ENCODE data around the gene MPI. TPM values are rescaled to one million over a fixed set of nuclear protein-coding genes. Genes with fewer than 3 reads are reported as not detected.
"Not testable (repeated sequence)": the region's sequence is repeated elsewhere in the genome, so short reads cannot be mapped to it uniquely, and the experiment has no call there.

Gene MPI
- polyA plus RNA-seq, 3 donors, result 19.2 to 19.9 (median 19.7) TPM

DNA sequence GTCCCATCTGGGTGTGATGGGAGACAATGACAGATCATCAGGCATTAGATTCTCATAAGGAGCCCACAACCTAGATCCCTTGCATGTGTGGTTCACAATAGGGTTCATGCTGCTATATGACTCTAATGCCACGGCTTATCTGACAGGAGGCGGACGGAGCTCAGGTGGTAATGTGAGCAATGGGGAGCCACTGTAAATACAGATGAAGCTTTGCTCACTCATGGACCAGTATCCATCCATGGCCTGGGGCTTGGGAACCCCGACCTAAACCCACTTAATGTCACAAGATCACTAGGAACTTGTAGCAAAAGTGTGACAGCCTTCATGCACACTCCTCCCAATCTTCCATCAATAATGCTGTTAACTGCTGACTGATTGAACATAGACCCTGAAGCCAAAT is 18.8 kb downstream of the MPI start:
- Histone ChIP-seq H3K36me3 (replicated peaks in 1 of 2; ENCODE audit: control insufficient read depth in 1 of 2, insufficient read depth in 2 of 2, low read length in 2 of 2) (peaks cover 18 to 42% of the 10 kb centered on the region in 2 donors), H3K27me3 (ENCODE audit: control insufficient read depth in 2 of 2, insufficient read depth in 2 of 2, low read length in 2 of 2) (no peaks in the 10 kb centered on the region), H3K79me2 (ENCODE audit: insufficient read depth, low read length) (peaks cover 23% of the 10 kb centered on the region), H3K9ac (ENCODE audit: insufficient read depth, low read length, poor library complexity, severe bottlenecking) (no peak overlapping the region), H3K27ac (ENCODE audit: low read depth in 1 of 2, low read length in 2 of 2) (no peak overlapping the region), H3K4me3 (replicated peaks in 1 of 3; ENCODE audit: low read depth in 2 of 3, low read length in 3 of 3) (no peak overlapping the region), H4K20me1 (ENCODE audit: insufficient read depth, low read length) (no peaks in the 10 kb centered on the region), H3K4me2 (replicated peaks; ENCODE audit: extremely low read depth, low read length, poor library complexity, severe bottlenecking) (no peak overlapping the region), H2AFZ (ENCODE audit: insufficient read depth, low read depth, low read length, poor library complexity, severe bottlenecking) (no peak overlapping the region), H3K9me3 (replicated peaks in 1 of 2; ENCODE audit: control insufficient read depth in 1 of 2, insufficient read depth in 1 of 2, low read length in 2 of 2) (no peaks in the 10 kb centered on the region), H3K4me1 (ENCODE audit: control insufficient read depth in 1 of 2, insufficient read depth in 2 of 2, low read length in 2 of 2) (peaks cover 18 to 26% of the 10 kb centered on the region in 2 donors)
- Mint-ChIP-seq H3K27me3 (ENCODE audit: low read depth in 3 of 3) (peaks cover 0 to 3% (median 0%) of the 10 kb centered on the region in 3 donors), H3K36me3 (peaks cover 19 to 47% of the 10 kb centered on the region in 2 donors), H3K4me3 (no peak overlapping the region), H3K4me1 (peaks cover 24% of the 10 kb centered on the region), H3K9me3 (peaks cover 0 to 2% (median 0%) of the 10 kb centered on the region in 7 donors), H3K27ac (no peak overlapping the region)
- no peak for DNase-seq
- intact Hi-C loops (cut with micrococcal nuclease), result loop anchor here (10.0 kb wide), 1 partner anchor 64 kb away; the partner anchor contains the start of gene ULK3 (in 2 of the 2)
- TF ChIP-seq, protein P1, sequence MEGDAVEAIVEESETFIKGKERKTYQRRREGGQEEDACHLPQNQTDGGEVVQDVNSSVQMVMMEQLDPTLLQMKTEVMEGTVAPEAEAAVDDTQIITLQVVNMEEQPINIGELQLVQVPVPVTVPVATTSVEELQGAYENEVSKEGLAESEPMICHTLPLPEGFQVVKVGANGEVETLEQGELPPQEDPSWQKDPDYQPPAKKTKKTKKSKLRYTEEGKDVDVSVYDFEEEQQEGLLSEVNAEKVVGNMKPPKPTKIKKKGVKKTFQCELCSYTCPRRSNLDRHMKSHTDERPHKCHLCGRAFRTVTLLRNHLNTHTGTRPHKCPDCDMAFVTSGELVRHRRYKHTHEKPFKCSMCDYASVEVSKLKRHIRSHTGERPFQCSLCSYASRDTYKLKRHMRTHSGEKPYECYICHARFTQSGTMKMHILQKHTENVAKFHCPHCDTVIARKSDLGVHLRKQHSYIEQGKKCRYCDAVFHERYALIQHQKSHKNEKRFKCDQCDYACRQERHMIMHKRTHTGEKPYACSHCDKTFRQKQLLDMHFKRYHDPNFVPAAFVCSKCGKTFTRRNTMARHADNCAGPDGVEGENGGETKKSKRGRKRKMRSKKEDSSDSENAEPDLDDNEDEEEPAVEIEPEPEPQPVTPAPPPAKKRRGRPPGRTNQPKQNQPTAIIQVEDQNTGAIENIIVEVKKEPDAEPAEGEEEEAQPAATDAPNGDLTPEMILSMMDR (IDR thresholded peaks at IDR 0.05), result no peak
- WGBS (ENCODE audit: insufficient coverage), result no CpG with 5 or more reads among the region's 4 CpGs

- H2AFZ ChIP-seq (ENCODE audit: insufficient read depth, low read depth, low read length, poor library complexity, severe bottlenecking), result no peak overlapping the region
- WGBS (ENCODE audit: insufficient coverage), result 86% methylated on average over 9 of the region's 9 CpGs
- peaks cover 38 to 66% of the 10 kb centered on the region in 2 donors for H3K36me3 ChIP-seq (replicated peaks in 1 of 2; ENCODE audit: control insufficient read depth in 1 of 2, insufficient read depth in 2 of 2, low read length in 2 of 2)
- no peaks in the 10 kb centered on the region for H3K9me3 Mint-ChIP-seq
- H3K4me3 ChIP-seq (replicated peaks in 1 of 3; ENCODE audit: low read depth in 2 of 3, low read length in 3 of 3), result no peak overlapping the region
- no peak overlapping the region for H3K27ac Mint-ChIP-seq
- H3K4me2 ChIP-seq (replicated peaks; ENCODE audit: extremely low read depth, low read length, poor library complexity, severe bottlenecking), result no peak overlapping the region
- no peaks in the 10 kb centered on the region for H4K20me1 ChIP-seq (ENCODE audit: insufficient read depth, low read length)
- no peak for DNase-seq
- no peaks in the 10 kb centered on the region for H3K27me3 ChIP-seq (ENCODE audit: control insufficient read depth in 2 of 2, insufficient read depth in 2 of 2, low read length in 2 of 2)
- H3K79me2 ChIP-seq (ENCODE audit: insufficient read depth, low read length), result no peaks in the 10 kb centered on the region
- H3K9ac ChIP-seq (ENCODE audit: insufficient read depth, low read length, poor library complexity, severe bottlenecking), result no peak overlapping the region
- H3K4me1 Mint-ChIP-seq, result no peaks in the 10 kb centered on the region
- H3K4me1 ChIP-seq (ENCODE audit: control insufficient read depth in 1 of 2, insufficient read depth in 2 of 2, low read length in 2 of 2), result no peaks in the 10 kb centered on the region
- peaks cover 33 to 71% of the 10 kb centered on the region in 2 donors for H3K36me3 Mint-ChIP-seq
- intact Hi-C loops (cut with micrococcal nuclease), result no loop called here
- TF ChIP-seq, protein P1 (IDR thresholded peaks at IDR 0.05), result no peak
- no peaks in the 10 kb centered on the region for H3K9me3 ChIP-seq (replicated peaks in 1 of 2; ENCODE audit: control insufficient read depth in 1 of 2, insufficient read depth in 1 of 2, low read length in 2 of 2)
- H3K27ac ChIP-seq (ENCODE audit: low read depth in 1 of 2, low read length in 2 of 2), result no peak overlapping the region
- no peak overlapping the region for H3K4me3 Mint-ChIP-seq
- H3K27me3 Mint-ChIP-seq (ENCODE audit: low read depth in 3 of 3), result peaks cover 0 to 2% (median 0%) of the 10 kb centered on the region in 3 donors
Measured at GRCh38 chr15:74913041-74913440, 23.2 kb downstream of the MPI start.

DNA sequence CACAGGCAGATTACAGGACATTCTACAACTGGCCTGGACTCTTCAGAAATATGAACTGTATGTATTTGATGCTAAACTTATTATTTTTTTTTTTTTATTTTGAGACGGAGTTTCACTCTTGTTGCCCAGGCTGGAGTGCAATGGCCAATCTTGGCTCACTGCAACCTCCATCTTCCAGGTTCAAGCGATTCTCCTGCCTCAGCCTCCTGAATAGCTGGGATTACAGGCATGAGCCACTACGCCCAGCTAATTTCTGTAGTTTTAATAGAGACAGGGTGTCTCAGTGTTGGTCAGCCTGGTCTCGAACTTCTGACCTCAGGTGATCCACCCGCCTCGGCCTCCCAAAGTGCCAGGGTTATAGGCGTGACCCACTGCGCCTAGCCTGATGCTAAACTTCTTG is 24.0 kb downstream of the MPI start:
- DNase-seq; H3K4me2 ChIP-seq (replicated peaks; ENCODE audit: extremely low read depth, low read length, poor library complexity, severe bottlenecking); H3K4me3 ChIP-seq (replicated peaks in 1 of 3; ENCODE audit: low read depth in 2 of 3, low read length in 3 of 3); H3K4me3 Mint-ChIP-seq; H3K9ac ChIP-seq (ENCODE audit: insufficient read depth, low read length, poor library complexity, severe bottlenecking); H3K27me3 Mint-ChIP-seq (ENCODE audit: low read depth in 3 of 3); H3K27me3 ChIP-seq (ENCODE audit: control insufficient read depth in 2 of 2, insufficient read depth in 2 of 2, low read length in 2 of 2); H4K20me1 ChIP-seq (ENCODE audit: insufficient read depth, low read length); intact Hi-C loops (cut with micrococcal nuclease); H3K4me1 Mint-ChIP-seq; H2AFZ ChIP-seq (ENCODE audit: insufficient read depth, low read depth, low read length, poor library complexity, severe bottlenecking); H3K27ac ChIP-seq (ENCODE audit: low read depth in 1 of 2, low read length in 2 of 2); H3K9me3 ChIP-seq (replicated peaks in 1 of 2; ENCODE audit: control insufficient read depth in 1 of 2, insufficient read depth in 1 of 2, low read length in 2 of 2); H3K9me3 Mint-ChIP-seq; H3K4me1 ChIP-seq (ENCODE audit: control insufficient read depth in 1 of 2, insufficient read depth in 2 of 2, low read length in 2 of 2); H3K79me2 ChIP-seq (ENCODE audit: insufficient read depth, low read length); H3K27ac Mint-ChIP-seq: not testable (repeated sequence)
- H3K36me3 Mint-ChIP-seq, result peaks cover 38 to 78% of the 10 kb centered on the region in 2 donors
- peaks cover 45 to 73% of the 10 kb centered on the region in 2 donors for H3K36me3 ChIP-seq (replicated peaks in 1 of 2; ENCODE audit: control insufficient read depth in 1 of 2, insufficient read depth in 2 of 2, low read length in 2 of 2)
- WGBS (ENCODE audit: insufficient coverage), result 100% methylated on average over 1 of the region's 8 CpGs
